H1 (cell line): ENCODE measurements around the gene ELFN1.

Experiments
- CTCF ChIP-seq, 3 experiments: IDR thresholded peaks; 1 replicate in 2 of 3; 2 replicates in 1 of 3; pipeline versions ENCODE4 v1.5.1 to v1.6.1; 2011; ENCODE audit warnings: low read length in 3 of 3, mild to moderate bottlenecking in 3 of 3, inconsistent platforms in 2 of 3, low read depth in 1 of 3, moderate library complexity in 1 of 3; ENCODE audit not compliant: insufficient read depth in 1 of 3; ENCODE audit errors: control extremely low read depth in 1 of 3
- POLR2A ChIP-seq, 2 experiments: IDR thresholded peaks; 1 replicate in 1 of 2; 2 replicates in 1 of 2; pipeline ENCODE4 v1.6.1; 2011; ENCODE audit warnings: low read depth in 2 of 2, low read length in 2 of 2, mild to moderate bottlenecking in 2 of 2; ENCODE audit errors: control extremely low read depth in 1 of 2

DNA sequence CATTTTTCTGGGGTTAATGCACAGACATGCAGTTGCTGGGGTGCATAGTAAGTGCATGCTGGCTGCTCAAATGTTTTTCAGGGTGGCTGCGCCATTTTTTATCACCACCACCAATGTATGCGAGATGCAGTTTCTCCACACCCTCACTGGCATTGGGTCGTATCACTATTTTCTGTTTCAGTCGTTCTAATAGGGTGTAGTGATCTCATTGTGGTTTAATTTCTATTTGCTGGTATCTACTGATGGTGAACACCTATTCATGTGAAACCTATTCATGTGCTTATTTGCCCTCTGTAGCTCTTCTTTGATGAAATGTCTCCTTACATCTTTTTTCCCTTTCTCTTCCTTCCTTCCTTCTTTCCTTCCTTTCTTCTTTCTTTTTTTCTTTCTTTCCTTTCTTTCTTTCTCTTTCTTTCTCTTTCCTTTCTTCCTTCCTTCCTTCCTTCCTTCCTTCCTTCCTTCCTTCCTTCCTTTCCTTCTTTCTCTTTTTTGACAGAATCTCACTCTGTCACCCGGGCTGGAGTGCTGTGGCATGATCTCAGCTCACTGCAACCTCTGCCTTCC, 84.3 kb downstream of the ELFN1 start:
- TF ChIP-seq POLR2A (IDR thresholded peaks at IDR 0.05; ENCODE audit: control extremely low read depth in 1 of 2, low read depth in 2 of 2, low read length in 2 of 2) (no peak), CTCF (IDR thresholded peaks at IDR 0.05; ENCODE audit: control extremely low read depth in 1 of 3, insufficient read depth in 1 of 3, low read depth in 1 of 3, low read length in 3 of 3) (no peak)
